Measurements from ENCODE around the gene ZNF337.

GRCh38 chr20:25632940-25633790 lies 63.5 kb downstream of the ZNF337 start:
- TF ChIP-seq CTCF (IDR thresholded peaks at IDR 0.05) (no peak), POLR2A (IDR thresholded peaks at IDR 0.05) (no peak)
